ENCODE measurements around the gene CTNS.

- TF ChIP-seq CTCF (IDR thresholded peaks at IDR 0.05) = no peak
- no peak for TF ChIP-seq POLR2A (IDR thresholded peaks at IDR 0.05)
- no peak for TF ChIP-seq POLR2AphosphoS5 (IDR thresholded peaks at IDR 0.05; ENCODE audit: insufficient read depth in 1 of 2, low read depth in 1 of 2)
Measured at GRCh38 chr17:3658784-3659449, 22.4 kb downstream of the CTNS start.

Data from vagina (tissue), 2 donors.